Fibroblast of skin of back (primary cell): Measurements from ENCODE around the gene TNP2.
"Not testable (repeated sequence)": the region's sequence is repeated elsewhere in the genome, so short reads cannot be mapped to it uniquely, and the experiment has no call there.

Source experiments
- DNase-seq: peaks from one replicate; pipeline ENCODE4 v3.0.0-alpha.2; 2013

TNP2 gene

GRCh38 chr16:11239644-11240632 is 29.2 kb downstream of the TNP2 start:
- DNase-seq, result no peak

GRCh38 chr16:11238272-11239202 is 30.6 kb downstream of the TNP2 start:
- DNase-seq, result no peak

GRCh38 chr16:11236461-11237254 is 32.5 kb downstream of the TNP2 start:
- no peak for DNase-seq

GRCh38 chr16:11235703-11235991 is 33.5 kb downstream of the TNP2 start:
- DNase-seq, result no peak

- no peak for DNase-seq
Measured at GRCh38 chr16:11234884-11235702, 34.0 kb downstream of the TNP2 start.

GRCh38 chr16:11233727-11234376 is 35.3 kb downstream of the TNP2 start:
- DNase-seq, result no peak

- no peak for DNase-seq
Measured at GRCh38 chr16:11232852-11233726, 36.0 kb downstream of the TNP2 start.

GRCh38 chr16:11232302-11232851 is 36.7 kb downstream of the TNP2 start:
- no peak for DNase-seq

GRCh38 chr16:11231367-11231970 is 37.7 kb downstream of the TNP2 start:
- DNase-seq, result no peak

GRCh38 chr16:11229906-11230305 is 39.2 kb downstream of the TNP2 start:
- no peak for DNase-seq

- DNase-seq, result no peak
Measured at GRCh38 chr16:11229432-11229831, 39.7 kb downstream of the TNP2 start.

GRCh38 chr16:11225677-11226549 is 43.2 kb downstream of the TNP2 start:
- no peak for DNase-seq

GRCh38 chr16:11224894-11225676 is 44.0 kb downstream of the TNP2 start:
- DNase-seq, result no peak

- DNase-seq, result no peak
Measured at GRCh38 chr16:11224096-11224893, 44.8 kb downstream of the TNP2 start.

GRCh38 chr16:11220507-11220906 is 48.6 kb downstream of the TNP2 start:
- not testable (repeated sequence) for DNase-seq

GRCh38 chr16:11219178-11219577 is 49.9 kb downstream of the TNP2 start:
- no peak for DNase-seq

GRCh38 chr16:11218604-11218962 is 50.5 kb downstream of the TNP2 start:
- no peak for DNase-seq
